Neural crest cell (in vitro differentiated cells): ENCODE measurements around the gene OMA1. TPM values are rescaled to one million over a fixed set of nuclear protein-coding genes. Genes with fewer than 3 reads are reported as not detected.

ENCODE experiments used
- DNase-seq: peaks from one replicate; pipeline ENCODE4 v3.0.0; 2021; ENCODE audit warnings: low read depth, mixed read lengths, low spot score
- H3K27ac Mint-ChIP-seq: one replicate; pipeline ENCODE4 v1.8.0; 2021; ENCODE audit warnings: mild to moderate bottlenecking, mixed read lengths; ENCODE audit not compliant: unreplicated experiment
- H3K27me3 Mint-ChIP-seq: 2 replicates; pipeline ENCODE4 v1.8.0; 2021; ENCODE audit warnings: low read depth, mild to moderate bottlenecking, mixed read lengths
- H3K36me3 Mint-ChIP-seq: 2 replicates; pipeline ENCODE4 v1.8.0; 2021; ENCODE audit warnings: low read depth, mild to moderate bottlenecking, mixed read lengths
- H3K4me1 Mint-ChIP-seq: 2 replicates; pipeline ENCODE4 v1.8.0; 2021; ENCODE audit warnings: mixed read lengths
- H3K4me3 Mint-ChIP-seq: one replicate; pipeline ENCODE4 v1.8.0; 2021; ENCODE audit warnings: mild to moderate bottlenecking, mixed read lengths
- H3K9me3 Mint-ChIP-seq: 2 replicates; pipeline ENCODE4 v1.8.0; 2021; ENCODE audit warnings: mixed read lengths
- total RNA-seq: library from RNA; stranded (reverse); gene quantifications from 2 replicates; pipeline ENCODE4 v1.2.1, GENCODE V29; 2021
- TF ChIP-seq, protein P1 (sequence below): fragments of 200-600 bp; sonication (generic); conservative IDR thresholded peaks from 2 replicates; pipeline ENCODE4 v1.5.0; 2021; ENCODE audit warnings: antibody characterized with exemption, mild to moderate bottlenecking

The OMA1 gene
- total RNA-seq, 1 donor from 2014 or later = 8.1 TPM

- H3K27ac Mint-ChIP-seq = no peak overlapping the region
Measured at GRCh38 chr1:58442114-58442513, 104.4 kb downstream of the OMA1 start.

DNA sequence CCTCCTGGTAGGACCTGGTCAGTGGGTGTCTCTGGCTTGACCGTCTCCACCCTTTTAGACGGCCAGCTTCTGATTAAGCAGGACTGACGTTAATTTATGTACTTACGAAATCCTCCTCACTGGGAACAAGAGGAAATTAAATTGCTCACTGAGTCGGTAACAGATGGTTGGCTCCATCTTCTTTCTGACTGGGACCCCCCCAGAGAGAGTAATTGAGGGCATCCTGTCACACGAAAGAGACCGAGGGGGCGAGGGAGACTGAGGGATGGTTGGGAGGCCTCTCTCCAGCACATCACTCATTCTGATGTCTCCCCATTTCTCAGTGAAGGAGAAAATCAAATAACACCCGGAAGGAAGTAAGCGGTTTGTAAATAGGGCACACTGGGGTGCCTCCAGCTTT lies 104.8 kb downstream of the OMA1 start:
- H3K4me3 Mint-ChIP-seq = no peak overlapping the region
- H3K27me3 Mint-ChIP-seq = no peaks in the 10 kb centered on the region
- H3K9me3 Mint-ChIP-seq = no peaks in the 10 kb centered on the region
- H3K4me1 Mint-ChIP-seq = peaks cover under 1% of the 10 kb centered on the region
- no peak overlapping the region for H3K27ac Mint-ChIP-seq
- H3K36me3 Mint-ChIP-seq = no peaks in the 10 kb centered on the region
- TF ChIP-seq, protein P1, sequence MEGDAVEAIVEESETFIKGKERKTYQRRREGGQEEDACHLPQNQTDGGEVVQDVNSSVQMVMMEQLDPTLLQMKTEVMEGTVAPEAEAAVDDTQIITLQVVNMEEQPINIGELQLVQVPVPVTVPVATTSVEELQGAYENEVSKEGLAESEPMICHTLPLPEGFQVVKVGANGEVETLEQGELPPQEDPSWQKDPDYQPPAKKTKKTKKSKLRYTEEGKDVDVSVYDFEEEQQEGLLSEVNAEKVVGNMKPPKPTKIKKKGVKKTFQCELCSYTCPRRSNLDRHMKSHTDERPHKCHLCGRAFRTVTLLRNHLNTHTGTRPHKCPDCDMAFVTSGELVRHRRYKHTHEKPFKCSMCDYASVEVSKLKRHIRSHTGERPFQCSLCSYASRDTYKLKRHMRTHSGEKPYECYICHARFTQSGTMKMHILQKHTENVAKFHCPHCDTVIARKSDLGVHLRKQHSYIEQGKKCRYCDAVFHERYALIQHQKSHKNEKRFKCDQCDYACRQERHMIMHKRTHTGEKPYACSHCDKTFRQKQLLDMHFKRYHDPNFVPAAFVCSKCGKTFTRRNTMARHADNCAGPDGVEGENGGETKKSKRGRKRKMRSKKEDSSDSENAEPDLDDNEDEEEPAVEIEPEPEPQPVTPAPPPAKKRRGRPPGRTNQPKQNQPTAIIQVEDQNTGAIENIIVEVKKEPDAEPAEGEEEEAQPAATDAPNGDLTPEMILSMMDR = no peak
- DNase-seq = no peak

More at GRCh38 chr1:58442114-58442513, 104.4 kb downstream of the OMA1 start:
- no peaks in the 10 kb centered on the region for H3K27me3 Mint-ChIP-seq
- H3K4me1 Mint-ChIP-seq = peaks cover 3% of the 10 kb centered on the region
- TF ChIP-seq, protein P1 = no peak
- no peak for DNase-seq
- H3K4me3 Mint-ChIP-seq = no peak overlapping the region
- no peaks in the 10 kb centered on the region for H3K9me3 Mint-ChIP-seq
- H3K36me3 Mint-ChIP-seq = no peaks in the 10 kb centered on the region

GRCh38 chr1:58440696-58441095 lies 105.8 kb downstream of the OMA1 start:
- no peaks in the 10 kb centered on the region for H3K4me1 Mint-ChIP-seq
- no peak overlapping the region for H3K27ac Mint-ChIP-seq
- no peaks in the 10 kb centered on the region for H3K36me3 Mint-ChIP-seq
- DNase-seq = no peak
- H3K9me3 Mint-ChIP-seq = no peaks in the 10 kb centered on the region
- no peak overlapping the region for H3K4me3 Mint-ChIP-seq
- TF ChIP-seq, protein P1 = no peak
- H3K27me3 Mint-ChIP-seq = no peaks in the 10 kb centered on the region

- Mint-ChIP-seq H3K4me1 (no peaks in the 10 kb centered on the region), H3K36me3 (no peaks in the 10 kb centered on the region), H3K27ac (no peak overlapping the region), H3K27me3 (no peaks in the 10 kb centered on the region), H3K4me3 (no peak overlapping the region), H3K9me3 (no peaks in the 10 kb centered on the region)
- TF ChIP-seq, protein P1 = no peak
- DNase-seq = no peak
Measured at GRCh38 chr1:58439946-58440345, 106.6 kb downstream of the OMA1 start.

DNA sequence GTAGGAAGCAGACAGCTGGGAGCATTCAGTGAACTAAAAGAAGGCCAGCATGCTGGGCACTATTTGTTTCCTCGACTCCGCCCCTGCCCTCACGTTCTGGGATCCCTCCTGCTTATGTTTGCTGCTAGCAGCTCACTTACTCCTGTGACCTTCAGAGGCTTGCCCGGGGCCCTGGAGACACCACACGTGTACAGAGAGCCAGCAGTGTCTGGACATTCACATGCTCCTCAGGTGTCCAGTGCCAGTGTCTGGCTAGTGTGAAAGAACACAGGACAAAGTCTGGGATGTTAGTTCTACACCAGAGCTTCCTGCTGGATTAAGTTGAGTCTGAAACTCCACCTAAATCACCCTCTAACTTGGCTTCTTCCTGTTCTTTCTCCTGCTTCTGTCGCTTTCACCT lies 108.1 kb downstream of the OMA1 start:
- Mint-ChIP-seq H3K36me3 (no peaks in the 10 kb centered on the region), H3K4me1 (no peaks in the 10 kb centered on the region), H3K4me3 (no peak overlapping the region), H3K27me3 (no peaks in the 10 kb centered on the region), H3K27ac (no peak overlapping the region), H3K9me3 (no peaks in the 10 kb centered on the region)
- no peak for DNase-seq
- TF ChIP-seq, protein P1 = no peak

DNA sequence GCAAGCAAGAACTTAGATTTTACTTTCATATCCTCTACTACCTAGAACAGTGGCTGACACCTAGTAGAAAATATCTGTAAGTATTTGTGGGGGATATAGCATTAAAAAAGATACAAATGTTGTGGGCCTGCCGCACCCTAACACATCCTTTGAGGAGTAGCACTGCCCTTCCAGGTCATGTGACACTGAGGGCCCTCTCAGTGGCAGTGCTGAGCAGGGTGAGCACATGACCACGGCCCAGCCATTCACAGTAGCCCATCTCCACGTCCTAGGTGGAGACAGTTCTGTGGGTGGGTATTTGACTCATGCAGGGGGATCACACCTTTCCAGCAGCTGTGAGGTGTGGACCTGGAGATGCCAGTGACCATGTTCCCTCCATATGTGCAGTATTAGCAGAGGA lies 108.9 kb downstream of the OMA1 start:
- Mint-ChIP-seq H3K27me3 (no peaks in the 10 kb centered on the region), H3K9me3 (no peaks in the 10 kb centered on the region), H3K27ac (no peak overlapping the region)

More for the DNA sequence above, 108.9 kb downstream of the OMA1 start:
- Mint-ChIP-seq H3K4me3 (no peak overlapping the region), H3K4me1 (no peaks in the 10 kb centered on the region), H3K36me3 (no peaks in the 10 kb centered on the region)
- no peak for DNase-seq
- TF ChIP-seq, protein P1 = no peak
